ENCODE data around the gene KRT86. TPM values are rescaled to one million over a fixed set of nuclear protein-coding genes. Genes with fewer than 3 reads are reported as not detected.

KRT86 gene
- total RNA-seq, 2 experiments from 2014 or later = not detected

GRCh38 chr12:52241205-52241842, 33.1 kb upstream of the KRT86 start:
- Histone ChIP-seq H3K4me1 (ENCODE audit: insufficient read depth, low read length) (peaks cover 20% of the 10 kb centered on the region), H3K4me3 (ENCODE audit: low read length) (no peak overlapping the region), H3K9me3 (ENCODE audit: control insufficient read depth in 1 of 2, insufficient read depth in 1 of 2, low read length in 2 of 2) (no peaks in the 10 kb centered on the region), H3K27ac (ENCODE audit: low read depth in 1 of 2, low read length in 2 of 2) (no peak overlapping the region), H3K36me3 (ENCODE audit: insufficient read depth, low read length) (no peaks in the 10 kb centered on the region), H3K27me3 (ENCODE audit: control insufficient read depth in 1 of 2, insufficient read depth in 2 of 2, low read length in 2 of 2) (no peaks in the 10 kb centered on the region)
- DNase-seq (no peak), ATAC-seq (ENCODE audit: poor library complexity) (no peak)
- no peak overlapping the region for H3K4me3 Mint-ChIP-seq
- no peak overlapping the region for H3K27ac Mint-ChIP-seq
- no peak for TF ChIP-seq CTCF (IDR thresholded peaks at IDR 0.05)
- ChIA-PET CTCF (no interaction called here), POLR2A (no interaction called here)
- H3K27me3 Mint-ChIP-seq = peaks cover 9% of the 10 kb centered on the region
- intact Hi-C loops (cut with DNase I, micrococcal nuclease) = no loop called here
- H3K36me3 Mint-ChIP-seq (ENCODE audit: low read depth) = no peaks in the 10 kb centered on the region
- H3K9me3 Mint-ChIP-seq = no peaks in the 10 kb centered on the region
- peaks cover 12% of the 10 kb centered on the region for H3K4me1 Mint-ChIP-seq (ENCODE audit: low read depth)

DNA sequence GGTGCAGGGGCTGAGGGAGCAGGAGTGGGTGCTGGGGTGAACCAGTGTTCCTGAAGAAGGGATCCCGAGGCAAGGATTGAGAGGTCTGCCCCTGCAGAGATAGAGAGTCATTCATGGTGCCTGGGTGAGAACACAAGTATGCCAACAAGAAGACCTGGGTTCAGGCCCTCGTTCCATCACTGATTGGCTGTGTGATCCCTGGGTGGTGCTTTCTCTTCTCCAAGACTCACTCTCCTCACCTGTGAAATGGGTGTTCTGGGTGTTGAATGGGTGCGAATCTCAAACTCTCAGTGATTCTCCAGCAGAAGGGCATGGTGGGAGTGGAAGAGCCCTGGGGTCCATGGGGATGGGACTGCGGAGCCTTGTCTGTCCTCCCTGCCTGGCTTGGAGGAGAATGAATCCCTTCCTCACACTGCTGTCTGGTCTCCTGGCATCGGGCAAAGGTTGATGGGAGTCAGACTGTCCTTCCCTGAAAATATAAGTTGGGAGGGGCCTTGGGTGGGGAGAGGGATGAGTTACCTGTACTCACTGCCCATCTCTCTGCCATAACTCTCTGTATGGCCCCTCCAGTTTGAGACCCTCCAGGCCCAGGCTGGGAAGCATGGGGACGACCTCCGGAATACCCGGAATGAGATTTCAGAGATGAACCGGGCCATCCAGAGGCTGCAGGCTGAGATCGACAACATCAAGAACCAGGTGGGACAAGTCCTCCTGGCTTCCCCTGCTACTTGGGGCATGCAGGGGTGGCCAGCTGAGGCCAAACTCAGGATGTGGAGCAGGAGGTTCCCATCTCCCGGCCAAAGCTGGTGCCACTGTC, 31.8 kb upstream of the KRT86 start:
- no peak overlapping the region for H3K4me3 Mint-ChIP-seq
- ATAC-seq (ENCODE audit: poor library complexity) (no peak), DNase-seq (no peak)
- no peak for TF ChIP-seq CTCF (IDR thresholded peaks at IDR 0.05)
- peaks cover 12% of the 10 kb centered on the region for H3K4me1 Mint-ChIP-seq (ENCODE audit: low read depth)
- Histone ChIP-seq H3K9me3 (ENCODE audit: control insufficient read depth in 1 of 2, insufficient read depth in 1 of 2, low read length in 2 of 2) (no peaks in the 10 kb centered on the region), H3K27ac (ENCODE audit: low read depth in 1 of 2, low read length in 2 of 2) (no peak overlapping the region), H3K4me1 (ENCODE audit: insufficient read depth, low read length) (peaks cover 20% of the 10 kb centered on the region), H3K27me3 (ENCODE audit: control insufficient read depth in 1 of 2, insufficient read depth in 2 of 2, low read length in 2 of 2) (no peaks in the 10 kb centered on the region), H3K36me3 (ENCODE audit: insufficient read depth, low read length) (no peaks in the 10 kb centered on the region), H3K4me3 (ENCODE audit: low read length) (no peak overlapping the region)
- peaks cover 13% of the 10 kb centered on the region for H3K27me3 Mint-ChIP-seq
- H3K27ac Mint-ChIP-seq = no peak overlapping the region
- H3K9me3 Mint-ChIP-seq = no peaks in the 10 kb centered on the region
- H3K36me3 Mint-ChIP-seq (ENCODE audit: low read depth) = no peaks in the 10 kb centered on the region
- intact Hi-C loops (cut with DNase I, micrococcal nuclease) = no loop called here
- POLR2A ChIA-PET = no interaction called here
- CTCF ChIA-PET = no interaction called here

DNA sequence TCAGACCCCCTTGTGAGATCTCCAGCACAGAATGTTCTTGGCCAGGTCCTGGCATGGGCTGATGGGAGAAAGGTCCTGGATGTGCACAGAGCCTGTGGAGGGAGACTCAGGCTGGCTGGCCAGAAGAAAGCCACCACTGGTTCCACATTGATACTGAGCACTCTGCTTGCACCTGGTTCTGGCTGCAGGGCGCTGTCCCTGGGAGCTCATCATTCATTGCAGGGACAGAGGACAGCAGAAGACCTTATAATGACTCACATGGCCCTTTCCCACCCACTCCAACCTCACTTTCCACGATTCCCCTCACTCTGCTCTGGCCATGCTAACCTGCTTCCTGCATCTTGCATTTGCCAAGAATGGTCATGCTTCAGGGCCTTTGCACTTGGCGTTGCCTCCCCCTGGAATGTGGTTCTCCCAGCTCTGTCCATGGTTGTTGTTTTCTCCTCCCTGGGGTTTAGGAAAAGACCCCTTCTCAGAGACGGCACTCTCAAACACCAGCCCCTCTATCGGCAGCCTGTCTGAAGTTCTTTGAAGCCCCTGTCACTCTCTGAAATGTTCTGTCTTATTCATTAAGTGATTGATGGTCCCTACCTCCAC, 31.1 kb upstream of the KRT86 start:
- no peak overlapping the region for H3K4me3 Mint-ChIP-seq
- POLR2A ChIA-PET = no interaction called here

More for the DNA sequence above, 31.1 kb upstream of the KRT86 start:
- H3K4me1 Mint-ChIP-seq (ENCODE audit: low read depth) = peaks cover 12% of the 10 kb centered on the region
- Histone ChIP-seq H3K4me3 (ENCODE audit: low read length) (no peak overlapping the region), H3K36me3 (ENCODE audit: insufficient read depth, low read length) (no peaks in the 10 kb centered on the region), H3K9me3 (ENCODE audit: control insufficient read depth in 1 of 2, insufficient read depth in 1 of 2, low read length in 2 of 2) (no peaks in the 10 kb centered on the region), H3K27ac (ENCODE audit: low read depth in 1 of 2, low read length in 2 of 2) (no peak overlapping the region), H3K4me1 (ENCODE audit: insufficient read depth, low read length) (peaks cover 20% of the 10 kb centered on the region), H3K27me3 (ENCODE audit: control insufficient read depth in 1 of 2, insufficient read depth in 2 of 2, low read length in 2 of 2) (no peaks in the 10 kb centered on the region)
- intact Hi-C loops (cut with DNase I, micrococcal nuclease) = no loop called here
- ATAC-seq (ENCODE audit: poor library complexity) (no peak), DNase-seq (no peak)
- H3K36me3 Mint-ChIP-seq (ENCODE audit: low read depth) = no peaks in the 10 kb centered on the region
- H3K9me3 Mint-ChIP-seq = no peaks in the 10 kb centered on the region
- CTCF ChIA-PET = no interaction called here
- peaks cover 18% of the 10 kb centered on the region for H3K27me3 Mint-ChIP-seq
- H3K27ac Mint-ChIP-seq = no peak overlapping the region
- no peak for TF ChIP-seq CTCF (IDR thresholded peaks at IDR 0.05)
